ENCODE data around the gene SPSB4. TPM values are rescaled to one million over a fixed set of nuclear protein-coding genes. Genes with fewer than 3 reads are reported as not detected.

Gene SPSB4
- total and polyA plus RNA-seq, 9 donors: 0.07 to 0.57 (median 0.12) TPM; not detected in 5

- H3K27ac ChIP-seq: no peak overlapping the region
- WGBS, 3 donors: 84 to 90% (median 85%) methylated on average over 13 of the region's 13 CpGs
- TF ChIP-seq CTCF (IDR thresholded peaks at IDR 0.05): no peak
- no peak for TF ChIP-seq POLR2A (IDR thresholded peaks at IDR 0.05)
- no peak for TF ChIP-seq EP300 (IDR thresholded peaks at IDR 0.05)
- H3K27me3 ChIP-seq: no peaks in the 10 kb centered on the region
- no peaks in the 10 kb centered on the region for H3K9me3 ChIP-seq
- intact Hi-C loops (cut with DNase I): no loop called here
- H3K4me3 ChIP-seq: no peak overlapping the region
- H3K4me1 ChIP-seq (ENCODE audit: insufficient read depth): no peaks in the 10 kb centered on the region
- no peak for DNase-seq
- H3K36me3 ChIP-seq: no peaks in the 10 kb centered on the region
Measured at GRCh38 chr3:141070727-141071357, 19.7 kb downstream of the SPSB4 start.

GRCh38 chr3:141071681-141072260, 20.6 kb downstream of the SPSB4 start:
- no peaks in the 10 kb centered on the region for H3K9me3 ChIP-seq
- no peak overlapping the region for H3K27ac ChIP-seq
- no peaks in the 10 kb centered on the region for H3K27me3 ChIP-seq
- no peak overlapping the region for H3K4me3 ChIP-seq
- intact Hi-C loops (cut with DNase I): no loop called here
- no peaks in the 10 kb centered on the region for H3K36me3 ChIP-seq
- TF ChIP-seq POLR2A (IDR thresholded peaks at IDR 0.05) (no peak), EP300 (IDR thresholded peaks at IDR 0.05) (no peak), CTCF (IDR thresholded peaks at IDR 0.05) (no peak)
- WGBS, 3 donors: 66 to 70% (median 67%) methylated on average over 12 of the region's 12 CpGs
- peaks cover 3% of the 10 kb centered on the region for H3K4me1 ChIP-seq (ENCODE audit: insufficient read depth)
- no peak for DNase-seq

GRCh38 chr3:141072950-141073349, 21.8 kb downstream of the SPSB4 start:
- no peak overlapping the region for H3K27ac ChIP-seq
- no peak for TF ChIP-seq POLR2A (IDR thresholded peaks at IDR 0.05)
- no peaks in the 10 kb centered on the region for H3K36me3 ChIP-seq
- H3K4me1 ChIP-seq (ENCODE audit: insufficient read depth): peaks cover 5% of the 10 kb centered on the region
- WGBS, 3 donors: 96 to 99% (median 97%) methylated on average over 5 of the region's 5 CpGs
- H3K4me3 ChIP-seq: no peak overlapping the region
- intact Hi-C loops (cut with DNase I): no loop called here
- DNase-seq: no peak
- H3K9me3 ChIP-seq: no peaks in the 10 kb centered on the region
- no peaks in the 10 kb centered on the region for H3K27me3 ChIP-seq

GRCh38 chr3:141073580-141073979, 22.4 kb downstream of the SPSB4 start:
- Histone ChIP-seq H3K4me1 (ENCODE audit: insufficient read depth) (peaks cover 5% of the 10 kb centered on the region), H3K27ac (no peak overlapping the region), H3K9me3 (no peaks in the 10 kb centered on the region), H3K36me3 (no peaks in the 10 kb centered on the region), H3K27me3 (no peaks in the 10 kb centered on the region), H3K4me3 (no peak overlapping the region)
- intact Hi-C loops (cut with DNase I): no loop called here
- no peak for TF ChIP-seq EP300 (IDR thresholded peaks at IDR 0.05)
- TF ChIP-seq POLR2A (IDR thresholded peaks at IDR 0.05): no peak
- no peak for TF ChIP-seq CTCF (IDR thresholded peaks at IDR 0.05)
- 87 to 94% (median 90%) methylated on average over 2 of the region's 2 CpGs for whole genome bisulfite sequencing, 3 donors
- no peak for DNase-seq

GRCh38 chr3:141074529-141074928, 23.4 kb downstream of the SPSB4 start:
- Histone ChIP-seq H3K4me1 (ENCODE audit: insufficient read depth) (peaks cover 5% of the 10 kb centered on the region), H3K4me3 (no peak overlapping the region), H3K27me3 (no peaks in the 10 kb centered on the region), H3K27ac (no peak overlapping the region), H3K36me3 (no peaks in the 10 kb centered on the region), H3K9me3 (no peaks in the 10 kb centered on the region)
- no peak for DNase-seq
- WGBS, 3 donors: 90 to 92% (median 91%) methylated on average over 9 of the region's 9 CpGs
- TF ChIP-seq CTCF (IDR thresholded peaks at IDR 0.05) (no peak), POLR2A (IDR thresholded peaks at IDR 0.05) (no peak), EP300 (IDR thresholded peaks at IDR 0.05) (no peak)
- intact Hi-C loops (cut with DNase I): no loop called here

Measured in ovary (tissue), 9 donors.